Daoy (cell line): ENCODE results near the gene EFR3B. TPM values are rescaled to one million over a fixed set of nuclear protein-coding genes. Genes with fewer than 3 reads are reported as not detected.
A peak's percentile ranks its signal among the peaks of the same experiment; 100 is the strongest.
"Not testable (repeated sequence)": the region's sequence is repeated elsewhere in the genome, so short reads cannot be mapped to it uniquely, and the experiment has no call there.

Experiments
- DNase-seq: peaks from one replicate; pipeline ENCODE4 v3.0.0-alpha.2; 2015; ENCODE audit warnings: low read depth
- total RNA-seq: library from RNA; depleted of rRNA; stranded (reverse); fragments of >200 nt; shearing (Covaris generic); gene quantifications from 2 replicates; pipeline ENCODE4 v1.2.3, GENCODE V29; 2014

The EFR3B gene
- total RNA-seq, 1 experiment from 2014 or later, result 4.3 TPM

GRCh38 chr2:25072606-25073005, 30.7 kb downstream of the EFR3B start:
- no peak for DNase-seq

- no peak for DNase-seq
Observed at GRCh38 chr2:25073025-25073424, 31.1 kb downstream of the EFR3B start.

GRCh38 chr2:25073914-25074313, 32.0 kb downstream of the EFR3B start:
- DNase-seq, result no peak

- DNase-seq, result no peak
Observed at GRCh38 chr2:25074826-25075225, 33.0 kb downstream of the EFR3B start.

- DNase-seq, result no peak
Observed at GRCh38 chr2:25076749-25077148, 34.9 kb downstream of the EFR3B start.

- DNase-seq, result no peak
Observed at GRCh38 chr2:25077789-25078169, 35.9 kb downstream of the EFR3B start.

- peak; percentile 93 for DNase-seq
Observed at GRCh38 chr2:25078170-25079049, 36.5 kb downstream of the EFR3B start.

- no peak for DNase-seq
Observed at GRCh38 chr2:25079050-25079635, 37.3 kb downstream of the EFR3B start.

GRCh38 chr2:25081237-25081790, 39.4 kb downstream of the EFR3B start:
- no peak for DNase-seq

GRCh38 chr2:25082002-25082622, 40.2 kb downstream of the EFR3B start:
- DNase-seq, result no peak

GRCh38 chr2:25085761-25086560, 44.1 kb downstream of the EFR3B start:
- DNase-seq, result no peak

- no peak for DNase-seq
Observed at GRCh38 chr2:25088817-25089516, 47.1 kb downstream of the EFR3B start.

- DNase-seq, result no peak
Observed at GRCh38 chr2:25089605-25090315, 47.9 kb downstream of the EFR3B start.

GRCh38 chr2:25090801-25091200, 48.9 kb downstream of the EFR3B start:
- DNase-seq, result no peak

- DNase-seq, result no peak
Observed at GRCh38 chr2:25091265-25091664, 49.4 kb downstream of the EFR3B start.

GRCh38 chr2:25098056-25098455, 56.2 kb downstream of the EFR3B start:
- no peak for DNase-seq

GRCh38 chr2:25098670-25099486, 57.0 kb downstream of the EFR3B start:
- no peak for DNase-seq

GRCh38 chr2:25102352-25102751, 60.5 kb downstream of the EFR3B start:
- DNase-seq, result not testable (repeated sequence)

- DNase-seq, result peak; percentile 85
Observed at GRCh38 chr2:25103287-25103871, 61.5 kb downstream of the EFR3B start.
